Myocyte (in vitro differentiated cells): ENCODE data around the gene SIGLEC14. TPM values are rescaled to one million over a fixed set of nuclear protein-coding genes. Genes with fewer than 3 reads are reported as not detected.
"Not testable (repeated sequence)": the region's sequence is repeated elsewhere in the genome, so short reads cannot be mapped to it uniquely, and the experiment has no call there.

Experiments
- DNase-seq: peaks from one replicate; pipeline ENCODE4 v3.0.0-alpha.2; 2012; ENCODE audit warnings: low read depth
- total RNA-seq: library from RNA; depleted of rRNA; stranded (reverse); fragments of >200 nt; gene quantifications from 2 replicates; pipeline ENCODE4 v1.2.3, GENCODE V29; 2014

The SIGLEC14 gene
- total RNA-seq, 1 donor from 2014 or later = not detected

- DNase-seq = not testable (repeated sequence)
Measured at GRCh38 chr19:51675911-51676565, 29.4 kb upstream of the SIGLEC14 start.

- DNase-seq = no peak
Measured at GRCh38 chr19:51668216-51668615, 21.6 kb upstream of the SIGLEC14 start.

- no peak for DNase-seq
Measured at GRCh38 chr19:51664997-51665396, 18.4 kb upstream of the SIGLEC14 start.

- DNase-seq = no peak
Measured at GRCh38 chr19:51664131-51664530, 17.5 kb upstream of the SIGLEC14 start.

GRCh38 chr19:51663650-51664049 is 17.0 kb upstream of the SIGLEC14 start:
- DNase-seq = no peak

- peak; percentile 91 for DNase-seq
Measured at GRCh38 chr19:51660975-51661600, 14.5 kb upstream of the SIGLEC14 start.

GRCh38 chr19:51654783-51655182 is 8.2 kb upstream of the SIGLEC14 start:
- DNase-seq = no peak

GRCh38 chr19:51653162-51653561 is 6.5 kb upstream of the SIGLEC14 start:
- DNase-seq = no peak

- DNase-seq = no peak
Measured at GRCh38 chr19:51652266-51652665, 5.6 kb upstream of the SIGLEC14 start.

GRCh38 chr19:51651216-51651846 is 4.7 kb upstream of the SIGLEC14 start:
- no peak for DNase-seq

GRCh38 chr19:51647318-51647717 is 693 bp upstream of the SIGLEC14 start:
- no peak for DNase-seq

- no peak for DNase-seq
Measured at GRCh38 chr19:51644636-51645271, 1.9 kb downstream of the SIGLEC14 start.

- no peak for DNase-seq
Measured at GRCh38 chr19:51641648-51642047, 5.0 kb downstream of the SIGLEC14 start.

GRCh38 chr19:51640386-51640785 is 6.2 kb downstream of the SIGLEC14 start:
- DNase-seq = no peak

GRCh38 chr19:51639916-51640315 is 6.7 kb downstream of the SIGLEC14 start:
- no peak for DNase-seq

GRCh38 chr19:51637362-51637978 is 9.2 kb downstream of the SIGLEC14 start:
- DNase-seq = no peak

- no peak for DNase-seq
Measured at GRCh38 chr19:51632126-51632525, 14.5 kb downstream of the SIGLEC14 start.

GRCh38 chr19:51630315-51630714 is 16.3 kb downstream of the SIGLEC14 start, which contains the start of gene SIGLEC5:
Gene SIGLEC5 (minus strand): TSS chr19:51630401. CDS start chr19:51630335, 66 bp downstream.
- not testable (repeated sequence) for DNase-seq

- no peak for DNase-seq
Measured at GRCh38 chr19:51628153-51628939, 18.3 kb downstream of the SIGLEC14 start.

- no peak for DNase-seq
Measured at GRCh38 chr19:51627491-51628138, 19.0 kb downstream of the SIGLEC14 start.
